Measurements from ENCODE around the gene LRP10.

DNA sequence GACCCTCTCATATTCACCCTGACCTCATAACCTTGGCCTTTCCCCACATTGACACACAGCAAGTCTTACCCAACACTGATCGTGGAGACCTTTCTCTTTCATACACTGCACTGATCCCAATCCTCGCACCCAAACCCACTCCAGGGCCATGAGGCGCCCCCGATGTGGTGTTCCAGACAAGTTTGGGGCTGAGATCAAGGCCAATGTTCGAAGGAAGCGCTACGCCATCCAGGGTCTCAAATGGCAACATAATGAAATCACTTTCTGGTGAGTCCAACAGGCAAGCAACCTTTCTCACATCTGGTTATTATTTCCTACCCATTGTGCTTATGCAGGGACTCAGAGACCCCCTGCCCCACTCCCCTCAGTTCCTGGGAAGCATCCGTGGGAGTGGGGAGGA, 29.8 kb upstream of the LRP10 start:
- TF ChIP-seq CTCF (IDR thresholded peaks at IDR 0.05; ENCODE audit: insufficient read depth, low read length, poor library complexity, severe bottlenecking): no peak
- no peak for TF ChIP-seq EZH2phosphoT487 (conservative IDR thresholded peaks at IDR 0.05; ENCODE audit: low read length)
